Activated naive CD8-positive, alpha-beta T cell treated with anti-CD3 and anti-CD28 coated beads, Interleukin-2, amount 50 U/mL, for 24 hours (primary cell): ENCODE results near the gene LARGE1.

Source experiments
- ATAC-seq: fragments of 150-1000 bp; cut with Tn5 transposase; one replicate; pipeline ENCODE4 v1.10.0; 2021
- DNase-seq: peaks from one replicate; pipeline ENCODE4 v3.0.0; 2021
- H3K27ac Mint-ChIP-seq: one replicate; pipeline ENCODE4 v1.8.0; 2021; ENCODE audit warnings: mild to moderate bottlenecking, mixed read lengths
- H3K27me3 Mint-ChIP-seq: one replicate; pipeline ENCODE4 v1.8.0; 2021; ENCODE audit warnings: mixed read lengths
- H3K36me3 Mint-ChIP-seq: one replicate; pipeline ENCODE4 v1.8.0; 2021; ENCODE audit warnings: low read depth, mixed read lengths
- H3K4me1 Mint-ChIP-seq: one replicate; pipeline ENCODE4 v1.8.0; 2021; ENCODE audit warnings: mixed read lengths
- H3K4me3 Mint-ChIP-seq: one replicate; pipeline ENCODE4 v1.8.0; 2021; ENCODE audit warnings: mild to moderate bottlenecking, moderate library complexity, mixed read lengths
- H3K9me3 Mint-ChIP-seq: one replicate; pipeline ENCODE4 v1.8.0; 2021; ENCODE audit warnings: mixed read lengths

LARGE1 gene

GRCh38 chr22:33819743-33820142 is 100.5 kb downstream of the LARGE1 start:
- ATAC-seq (no peak), DNase-seq (no peak)
- H3K4me1 Mint-ChIP-seq, result no peaks in the 10 kb centered on the region
- no peaks in the 10 kb centered on the region for H3K36me3 Mint-ChIP-seq
- H3K27ac Mint-ChIP-seq, result no peak overlapping the region
- H3K9me3 Mint-ChIP-seq, result peaks cover 22% of the 10 kb centered on the region
- H3K27me3 Mint-ChIP-seq, result no peaks in the 10 kb centered on the region
- H3K4me3 Mint-ChIP-seq, result no peak overlapping the region

GRCh38 chr22:33817512-33818127 is 102.7 kb downstream of the LARGE1 start:
- Mint-ChIP-seq H3K27ac (no peak overlapping the region), H3K36me3 (no peaks in the 10 kb centered on the region), H3K4me3 (no peak overlapping the region), H3K4me1 (no peaks in the 10 kb centered on the region), H3K9me3 (peaks cover 19% of the 10 kb centered on the region), H3K27me3 (no peaks in the 10 kb centered on the region)
- DNase-seq (no peak), ATAC-seq (no peak)

- Mint-ChIP-seq H3K4me1 (peaks cover 3% of the 10 kb centered on the region), H3K4me3 (no peak overlapping the region), H3K9me3 (peaks cover 21% of the 10 kb centered on the region), H3K27ac (no peak overlapping the region), H3K27me3 (no peaks in the 10 kb centered on the region), H3K36me3 (no peaks in the 10 kb centered on the region)
- no peak for DNase-seq
- ATAC-seq, result no peak
Measured at GRCh38 chr22:33812360-33812977, 107.8 kb downstream of the LARGE1 start.

- H3K4me1 Mint-ChIP-seq, result peaks cover 3% of the 10 kb centered on the region
- no peak overlapping the region for H3K4me3 Mint-ChIP-seq
- no peak overlapping the region for H3K27ac Mint-ChIP-seq
- H3K27me3 Mint-ChIP-seq, result no peaks in the 10 kb centered on the region
- no peaks in the 10 kb centered on the region for H3K36me3 Mint-ChIP-seq
- H3K9me3 Mint-ChIP-seq, result peaks cover 20% of the 10 kb centered on the region
- DNase-seq, result no peak
- no peak for ATAC-seq
Measured at GRCh38 chr22:33811686-33812085, 108.6 kb downstream of the LARGE1 start.

- no peak overlapping the region for H3K4me3 Mint-ChIP-seq
- ATAC-seq, result no peak
- H3K4me1 Mint-ChIP-seq, result peaks cover 3% of the 10 kb centered on the region
- no peak overlapping the region for H3K27ac Mint-ChIP-seq
- DNase-seq, result no peak
- peaks cover 16% of the 10 kb centered on the region for H3K9me3 Mint-ChIP-seq
- no peaks in the 10 kb centered on the region for H3K27me3 Mint-ChIP-seq
- no peaks in the 10 kb centered on the region for H3K36me3 Mint-ChIP-seq
Measured at GRCh38 chr22:33811208-33811607, 109.1 kb downstream of the LARGE1 start.

GRCh38 chr22:33807470-33807869 is 112.8 kb downstream of the LARGE1 start:
- peaks cover 2% of the 10 kb centered on the region for H3K27me3 Mint-ChIP-seq

GRCh38 chr22:33806191-33806590 is 114.1 kb downstream of the LARGE1 start:
- no peak overlapping the region for H3K27ac Mint-ChIP-seq
- no peaks in the 10 kb centered on the region for H3K4me1 Mint-ChIP-seq
- no peak overlapping the region for H3K4me3 Mint-ChIP-seq
- ATAC-seq, result no peak
- no peak for DNase-seq
- H3K9me3 Mint-ChIP-seq, result peaks cover 21% of the 10 kb centered on the region
- peaks cover 2% of the 10 kb centered on the region for H3K36me3 Mint-ChIP-seq
- H3K27me3 Mint-ChIP-seq, result peaks cover 2% of the 10 kb centered on the region

More at GRCh38 chr22:33807470-33807869, 112.8 kb downstream of the LARGE1 start:
- ATAC-seq (no peak), DNase-seq (no peak)
- Mint-ChIP-seq H3K4me3 (no peak overlapping the region), H3K9me3 (peaks cover 16% of the 10 kb centered on the region), H3K4me1 (peaks cover 3% of the 10 kb centered on the region), H3K36me3 (peaks cover 2% of the 10 kb centered on the region), H3K27ac (no peak overlapping the region)

- no peak overlapping the region for H3K4me3 Mint-ChIP-seq
- DNase-seq (no peak), ATAC-seq (no peak)
- H3K36me3 Mint-ChIP-seq, result peaks cover 2% of the 10 kb centered on the region
- no peak overlapping the region for H3K27ac Mint-ChIP-seq
- peaks cover 17% of the 10 kb centered on the region for H3K9me3 Mint-ChIP-seq
- peaks cover 2% of the 10 kb centered on the region for H3K27me3 Mint-ChIP-seq
- H3K4me1 Mint-ChIP-seq, result no peaks in the 10 kb centered on the region
Measured at GRCh38 chr22:33803371-33804282, 116.6 kb downstream of the LARGE1 start.

- Mint-ChIP-seq H3K27ac (no peak overlapping the region), H3K36me3 (no peaks in the 10 kb centered on the region), H3K4me3 (no peak overlapping the region), H3K27me3 (no peaks in the 10 kb centered on the region), H3K9me3 (peaks cover 26% of the 10 kb centered on the region), H3K4me1 (no peaks in the 10 kb centered on the region)
- no peak for ATAC-seq
- DNase-seq, result no peak
Measured at GRCh38 chr22:33798401-33798800, 121.9 kb downstream of the LARGE1 start.

GRCh38 chr22:33796494-33796893 is 123.8 kb downstream of the LARGE1 start:
- ATAC-seq (no peak), DNase-seq (no peak)
- H3K9me3 Mint-ChIP-seq, result peaks cover 20% of the 10 kb centered on the region
- no peak overlapping the region for H3K27ac Mint-ChIP-seq
- H3K36me3 Mint-ChIP-seq, result no peaks in the 10 kb centered on the region
- no peaks in the 10 kb centered on the region for H3K4me1 Mint-ChIP-seq
- no peaks in the 10 kb centered on the region for H3K27me3 Mint-ChIP-seq
- no peak overlapping the region for H3K4me3 Mint-ChIP-seq

GRCh38 chr22:33793475-33793874 is 126.8 kb downstream of the LARGE1 start:
- H3K27ac Mint-ChIP-seq, result no peak overlapping the region
- H3K4me1 Mint-ChIP-seq, result peaks cover 2% of the 10 kb centered on the region
- peaks cover 37% of the 10 kb centered on the region for H3K9me3 Mint-ChIP-seq

GRCh38 chr22:33792832-33793231 is 127.4 kb downstream of the LARGE1 start:
- Mint-ChIP-seq H3K36me3 (peaks cover 4% of the 10 kb centered on the region), H3K27me3 (no peaks in the 10 kb centered on the region), H3K9me3 (peaks cover 44% of the 10 kb centered on the region), H3K4me1 (peaks cover 2% of the 10 kb centered on the region), H3K4me3 (no peak overlapping the region), H3K27ac (no peak overlapping the region)
- DNase-seq (no peak), ATAC-seq (no peak)

More at GRCh38 chr22:33793475-33793874, 126.8 kb downstream of the LARGE1 start:
- Mint-ChIP-seq H3K36me3 (peaks cover 2% of the 10 kb centered on the region), H3K4me3 (no peak overlapping the region), H3K27me3 (no peaks in the 10 kb centered on the region)
- DNase-seq (no peak), ATAC-seq (no peak)

- ATAC-seq (peak; percentile 52), DNase-seq (no peak)
- H3K36me3 Mint-ChIP-seq, result peaks cover 7% of the 10 kb centered on the region
- peaks cover 2% of the 10 kb centered on the region for H3K4me1 Mint-ChIP-seq
- no peak overlapping the region for H3K4me3 Mint-ChIP-seq
- H3K9me3 Mint-ChIP-seq, result peaks cover 45% of the 10 kb centered on the region
- H3K27me3 Mint-ChIP-seq, result no peaks in the 10 kb centered on the region
- H3K27ac Mint-ChIP-seq, result no peak overlapping the region
Measured at GRCh38 chr22:33789690-33790253, 130.5 kb downstream of the LARGE1 start.

GRCh38 chr22:33788927-33789326 is 131.3 kb downstream of the LARGE1 start:
- H3K27me3 Mint-ChIP-seq, result no peaks in the 10 kb centered on the region
- no peak for DNase-seq
- H3K4me1 Mint-ChIP-seq, result peaks cover 2% of the 10 kb centered on the region
- ATAC-seq, result no peak
- H3K36me3 Mint-ChIP-seq, result peaks cover 7% of the 10 kb centered on the region
- no peak overlapping the region for H3K4me3 Mint-ChIP-seq
- H3K9me3 Mint-ChIP-seq, result peaks cover 45% of the 10 kb centered on the region
- no peak overlapping the region for H3K27ac Mint-ChIP-seq
